CD4-positive, alpha-beta T cell treated with Interferon alpha-2 for 1 hour (primary cell): ENCODE measurements around the gene PRR23B.

Experiments used
- DNase-seq, 2 donors: peaks; one replicate each; pipeline ENCODE4 v3.0.0-alpha.2; 2020 to 2022

Gene PRR23B

DNA sequence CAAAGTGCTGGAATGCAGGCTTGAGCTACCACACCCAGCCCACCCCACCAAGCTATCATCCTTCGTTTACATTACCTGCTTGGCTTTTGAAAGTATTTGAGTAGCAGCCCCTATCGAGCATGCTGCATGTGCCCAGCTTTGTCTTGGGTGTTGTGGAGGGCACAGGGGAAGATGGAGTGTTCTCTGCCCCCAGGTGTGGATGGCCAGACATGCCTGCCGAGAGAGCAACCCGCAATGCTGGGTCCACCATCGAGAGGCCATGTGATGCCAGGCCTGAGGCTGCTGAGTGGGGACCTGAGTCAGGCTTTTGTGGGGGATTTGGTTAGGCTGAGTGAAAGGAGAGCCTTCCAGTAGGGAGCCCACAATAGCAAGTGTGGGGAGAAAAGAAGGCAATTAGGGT, 47.8 kb downstream of the PRR23B start:
- DNase-seq: no peak

DNA sequence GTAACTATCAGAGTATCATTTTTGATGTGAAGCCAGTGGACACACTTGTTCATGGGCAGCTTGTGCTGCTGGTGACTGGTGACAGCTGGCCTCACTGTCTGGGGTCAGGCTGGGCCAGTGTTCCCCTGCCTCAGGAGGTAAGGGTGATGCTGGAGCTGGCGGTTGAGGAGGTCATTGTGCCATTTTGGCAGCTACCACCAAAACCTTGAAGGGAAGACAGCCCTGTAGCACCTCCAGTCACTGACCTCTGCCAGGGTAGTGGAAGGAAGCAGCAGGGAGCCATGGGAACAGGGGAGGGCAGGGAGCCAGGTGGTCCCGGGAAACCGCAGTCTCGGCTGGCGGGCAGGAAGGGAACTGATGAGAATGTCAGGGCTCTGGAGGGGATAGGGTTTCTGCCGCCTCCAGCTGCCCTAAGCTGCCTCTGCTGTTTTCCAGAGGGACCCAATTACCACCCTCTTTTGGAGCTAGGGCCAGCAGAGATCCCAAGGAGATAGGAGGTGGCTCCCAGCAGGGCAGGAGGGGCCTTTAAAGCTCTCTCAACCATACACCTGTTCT, 48.9 kb downstream of the PRR23B start:
- no peak for DNase-seq
